ENCODE measurements around the gene DLGAP5. TPM values are rescaled to one million over a fixed set of nuclear protein-coding genes. Genes with fewer than 3 reads are reported as not detected.

The DLGAP5 gene
- total and polyA plus RNA-seq, 2 of the 4 experiments (the other 2 are of a cell fraction): 14.9 to 19.0 TPM

- Histone ChIP-seq H2BK5ac (ENCODE audit: low read depth, low read length, poor library complexity, severe bottlenecking) (no peak overlapping the region), H3K56ac (ENCODE audit: extremely low read depth, insufficient read depth, low read length) (no peak overlapping the region), H3K4me2 (ENCODE audit: low read depth, low read length) (no peak overlapping the region), H3K27ac (ENCODE audit: insufficient read depth, low read length) (no peak overlapping the region), H3K23ac (ENCODE audit: low read depth, low read length) (no peak overlapping the region), H3K9me1 (ENCODE audit: insufficient read depth, low read length) (peaks cover 4% of the 10 kb centered on the region), H3K4me1 (ENCODE audit: control insufficient read depth, insufficient read depth, low read length) (peaks cover 2% of the 10 kb centered on the region; the same call in 1 of the 2 replicates), H3K18ac (ENCODE audit: low read depth, low read length) (no peak overlapping the region), H3K4me3 (ENCODE audit: insufficient read depth, low read depth, low read length) (no peak overlapping the region), H4K91ac (ENCODE audit: insufficient read depth, low read depth, low read length) (no peak overlapping the region), H4K5ac (ENCODE audit: low read depth, low read length) (no peak overlapping the region), H4K8ac (ENCODE audit: low read depth in 2 of 2, low read length in 2 of 2) (no peak overlapping the region), H2AK9ac (replicated peaks; ENCODE audit: low read depth, low read length, poor library complexity) (no peak overlapping the region), H2BK20ac (ENCODE audit: low read depth, low read length) (no peak overlapping the region), H3K14ac (replicated peaks; ENCODE audit: low read depth, low read length) (no peak overlapping the region), H2AK5ac (ENCODE audit: low read depth, low read length) (no peak overlapping the region), H3K9me3 (ENCODE audit: control insufficient read depth, insufficient read depth, low read length) (no peaks in the 10 kb centered on the region), H3K4ac (ENCODE audit: low read depth, low read length) (no peak overlapping the region), H2AFZ (replicated peaks; ENCODE audit: low read length, poor library complexity) (no peak overlapping the region), H3K27me3 (ENCODE audit: control insufficient read depth, insufficient read depth, low read length) (no peaks in the 10 kb centered on the region), H2BK15ac (ENCODE audit: low read depth, low read length) (no peak overlapping the region), H2BK120ac (ENCODE audit: low read depth, low read length) (no peak overlapping the region), H4K20me1 (ENCODE audit: insufficient read depth, low read length) (no peaks in the 10 kb centered on the region), H3K9ac (ENCODE audit: low read depth, low read length) (no peak overlapping the region), H3K36me3 (ENCODE audit: control insufficient read depth, insufficient read depth, low read length) (no peaks in the 10 kb centered on the region), H3K79me1 (ENCODE audit: low read depth in 1 of 2, low read length in 2 of 2) (no peaks in the 10 kb centered on the region)
- DNase-seq (no peak), ATAC-seq (ENCODE audit: low read depth) (no peak)
- intact Hi-C loops (cut with micrococcal nuclease): no loop called here
- WGBS, 2 experiments (ENCODE audit: extremely low coverage in 2 of 2, insufficient read length in 1 of 2): no CpG with 5 or more reads among the region's 4 CpGs
- CTCF ChIA-PET: no interaction called here
- dilution Hi-C loops (cut with HindIII; ENCODE audit: low sequenced_read_pairs, unreplicated experiment): no loop called here
- TF ChIP-seq MAFK (IDR thresholded peaks at IDR 0.05; ENCODE audit: low read depth, low read length) (no peak), CHD1 (IDR thresholded peaks at IDR 0.05; ENCODE audit: low read depth, low read length) (no peak), BHLHE40 (IDR thresholded peaks at IDR 0.05; ENCODE audit: low read depth, low read length) (no peak), NFE2L2 (IDR thresholded peaks at IDR 0.05; ENCODE audit: low read depth, low read length) (no peak), RAD21 (IDR thresholded peaks at IDR 0.05; ENCODE audit: low read length) (no peak), MAZ (IDR thresholded peaks at IDR 0.05; ENCODE audit: borderline replicate concordance, low read depth, low read length) (no peak)
- POLR2A ChIA-PET (ENCODE audit: unreplicated experiment): no interaction called here
- in situ Hi-C loops (cut with MboI; ENCODE audit: low sequenced_read_pairs): no loop called here
- no TSS peak for BruUV-seq (replicated peaks)
Observed at GRCh38 chr14:55115861-55116245, 75.5 kb downstream of the DLGAP5 start.
